ENCODE results near the gene KLC4. TPM values are rescaled to one million over a fixed set of nuclear protein-coding genes. Genes with fewer than 3 reads are reported as not detected.

Gene KLC4
- total RNA-seq, 3 donors from 2014 or later: 20.5 to 33.7 (median 21.0) TPM

- no peak for DNase-seq (ENCODE audit: low spot score in 2 of 2)
- Histone ChIP-seq H3K36me3 (peaks cover 9% of the 10 kb centered on the region), H3K9me3 (no peaks in the 10 kb centered on the region), H3K27ac (no peak overlapping the region), H3K4me1 (no peaks in the 10 kb centered on the region), H3K27me3 (no peaks in the 10 kb centered on the region), H3K4me3 (no peak overlapping the region)
- TF ChIP-seq POLR2AphosphoS5 (IDR thresholded peaks at IDR 0.05): no peak
- no peak for TF ChIP-seq CTCF (IDR thresholded peaks at IDR 0.05)
- TF ChIP-seq POLR2A (IDR thresholded peaks at IDR 0.05): no peak
- intact Hi-C loops (cut with DNase I; ENCODE audit: low total_unique reads): no loop called here
Measured at GRCh38 chr6:43032326-43032725, 27.1 kb upstream of the KLC4 start.

- H3K36me3 ChIP-seq: peaks cover 11% of the 10 kb centered on the region
- no peak overlapping the region for H3K27ac ChIP-seq
- no peaks in the 10 kb centered on the region for H3K9me3 ChIP-seq
- TF ChIP-seq POLR2AphosphoS5 (IDR thresholded peaks at IDR 0.05): no peak
- TF ChIP-seq CTCF (IDR thresholded peaks at IDR 0.05): no peak
- no peak for TF ChIP-seq POLR2A (IDR thresholded peaks at IDR 0.05)
- no peaks in the 10 kb centered on the region for H3K27me3 ChIP-seq
- no peak overlapping the region for H3K4me3 ChIP-seq
- H3K4me1 ChIP-seq: no peaks in the 10 kb centered on the region
- intact Hi-C loops (cut with DNase I; ENCODE audit: low total_unique reads): no loop called here
- DNase-seq (ENCODE audit: low spot score in 2 of 2): no peak
Measured at GRCh38 chr6:43033496-43034189, 25.8 kb upstream of the KLC4 start.

- Histone ChIP-seq H3K9me3 (no peaks in the 10 kb centered on the region), H3K36me3 (peaks cover 11% of the 10 kb centered on the region), H3K4me3 (no peak overlapping the region), H3K27me3 (no peaks in the 10 kb centered on the region), H3K27ac (no peak overlapping the region), H3K4me1 (no peaks in the 10 kb centered on the region)
- intact Hi-C loops (cut with DNase I; ENCODE audit: low total_unique reads): no loop called here
- no peak for DNase-seq (ENCODE audit: low spot score in 2 of 2)
- TF ChIP-seq CTCF (IDR thresholded peaks at IDR 0.05): no peak
- no peak for TF ChIP-seq POLR2A (IDR thresholded peaks at IDR 0.05)
- TF ChIP-seq POLR2AphosphoS5 (IDR thresholded peaks at IDR 0.05): no peak
Measured at GRCh38 chr6:43034190-43034525, 25.3 kb upstream of the KLC4 start.

- Histone ChIP-seq H3K27ac (no peak overlapping the region), H3K36me3 (peaks cover 11% of the 10 kb centered on the region), H3K9me3 (no peaks in the 10 kb centered on the region), H3K4me1 (no peaks in the 10 kb centered on the region), H3K27me3 (no peaks in the 10 kb centered on the region), H3K4me3 (no peak overlapping the region)
- intact Hi-C loops (cut with DNase I; ENCODE audit: low total_unique reads): no loop called here
- TF ChIP-seq CTCF (IDR thresholded peaks at IDR 0.05): no peak
- TF ChIP-seq POLR2A (IDR thresholded peaks at IDR 0.05): no peak
- no peak for TF ChIP-seq POLR2AphosphoS5 (IDR thresholded peaks at IDR 0.05)
- no peak for DNase-seq (ENCODE audit: low spot score in 2 of 2)
Measured at GRCh38 chr6:43035495-43036194, 23.8 kb upstream of the KLC4 start.

GRCh38 chr6:43036712-43037111, 22.7 kb upstream of the KLC4 start:
- Histone ChIP-seq H3K4me3 (no peak overlapping the region), H3K4me1 (no peaks in the 10 kb centered on the region), H3K27ac (no peak overlapping the region), H3K27me3 (no peaks in the 10 kb centered on the region), H3K9me3 (no peaks in the 10 kb centered on the region), H3K36me3 (peaks cover 11% of the 10 kb centered on the region)
- intact Hi-C loops (cut with DNase I; ENCODE audit: low total_unique reads): no loop called here
- TF ChIP-seq POLR2A (IDR thresholded peaks at IDR 0.05) (no peak), CTCF (IDR thresholded peaks at IDR 0.05) (no peak), POLR2AphosphoS5 (IDR thresholded peaks at IDR 0.05) (no peak)
- DNase-seq (ENCODE audit: low spot score in 2 of 2): no peak

Measured in breast epithelium (tissue), 4 donors.